ENCODE results near the gene THEM5.

DNA sequence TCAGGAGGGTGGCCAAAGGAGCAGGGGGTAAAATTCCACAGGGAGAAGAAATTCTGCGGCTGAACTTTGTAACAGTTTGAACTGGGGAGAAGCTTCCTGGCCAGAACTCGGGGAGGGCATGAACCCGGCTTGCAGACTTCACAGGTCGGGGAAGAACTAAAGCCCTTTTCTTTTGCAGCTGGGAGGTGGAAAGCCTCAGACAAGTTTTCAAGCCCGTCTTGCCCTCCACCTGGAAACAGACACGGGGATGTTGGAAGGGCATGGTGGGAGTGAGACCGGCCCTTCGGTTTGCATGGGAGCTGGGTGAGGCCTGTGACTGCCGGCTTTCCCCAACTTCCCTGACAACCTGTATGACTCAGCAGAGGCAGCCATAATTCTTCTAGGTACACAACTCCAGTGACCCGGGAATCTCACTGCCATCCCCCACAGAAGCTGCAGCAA, 44.5 kb upstream of the THEM5 start:
- TF ChIP-seq, protein P1, sequence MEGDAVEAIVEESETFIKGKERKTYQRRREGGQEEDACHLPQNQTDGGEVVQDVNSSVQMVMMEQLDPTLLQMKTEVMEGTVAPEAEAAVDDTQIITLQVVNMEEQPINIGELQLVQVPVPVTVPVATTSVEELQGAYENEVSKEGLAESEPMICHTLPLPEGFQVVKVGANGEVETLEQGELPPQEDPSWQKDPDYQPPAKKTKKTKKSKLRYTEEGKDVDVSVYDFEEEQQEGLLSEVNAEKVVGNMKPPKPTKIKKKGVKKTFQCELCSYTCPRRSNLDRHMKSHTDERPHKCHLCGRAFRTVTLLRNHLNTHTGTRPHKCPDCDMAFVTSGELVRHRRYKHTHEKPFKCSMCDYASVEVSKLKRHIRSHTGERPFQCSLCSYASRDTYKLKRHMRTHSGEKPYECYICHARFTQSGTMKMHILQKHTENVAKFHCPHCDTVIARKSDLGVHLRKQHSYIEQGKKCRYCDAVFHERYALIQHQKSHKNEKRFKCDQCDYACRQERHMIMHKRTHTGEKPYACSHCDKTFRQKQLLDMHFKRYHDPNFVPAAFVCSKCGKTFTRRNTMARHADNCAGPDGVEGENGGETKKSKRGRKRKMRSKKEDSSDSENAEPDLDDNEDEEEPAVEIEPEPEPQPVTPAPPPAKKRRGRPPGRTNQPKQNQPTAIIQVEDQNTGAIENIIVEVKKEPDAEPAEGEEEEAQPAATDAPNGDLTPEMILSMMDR (IDR thresholded peaks at IDR 0.05; ENCODE audit: low read length), result no peak
- no peak for TF ChIP-seq EZH2 (optimal IDR thresholded peaks at IDR 0.05; ENCODE audit: low read depth, low read length)
- TF ChIP-seq EZH2phosphoT487 (IDR thresholded peaks at IDR 0.05; ENCODE audit: low read length), result no peak

All from MM.1S (cell line).